ENCODE data around the gene ZKSCAN3. TPM values are rescaled to one million over a fixed set of nuclear protein-coding genes. Genes with fewer than 3 reads are reported as not detected.

The ZKSCAN3 gene
- total and polyA plus RNA-seq, 4 donors = 1.1 to 13.2 (median 3.1) TPM

DNA sequence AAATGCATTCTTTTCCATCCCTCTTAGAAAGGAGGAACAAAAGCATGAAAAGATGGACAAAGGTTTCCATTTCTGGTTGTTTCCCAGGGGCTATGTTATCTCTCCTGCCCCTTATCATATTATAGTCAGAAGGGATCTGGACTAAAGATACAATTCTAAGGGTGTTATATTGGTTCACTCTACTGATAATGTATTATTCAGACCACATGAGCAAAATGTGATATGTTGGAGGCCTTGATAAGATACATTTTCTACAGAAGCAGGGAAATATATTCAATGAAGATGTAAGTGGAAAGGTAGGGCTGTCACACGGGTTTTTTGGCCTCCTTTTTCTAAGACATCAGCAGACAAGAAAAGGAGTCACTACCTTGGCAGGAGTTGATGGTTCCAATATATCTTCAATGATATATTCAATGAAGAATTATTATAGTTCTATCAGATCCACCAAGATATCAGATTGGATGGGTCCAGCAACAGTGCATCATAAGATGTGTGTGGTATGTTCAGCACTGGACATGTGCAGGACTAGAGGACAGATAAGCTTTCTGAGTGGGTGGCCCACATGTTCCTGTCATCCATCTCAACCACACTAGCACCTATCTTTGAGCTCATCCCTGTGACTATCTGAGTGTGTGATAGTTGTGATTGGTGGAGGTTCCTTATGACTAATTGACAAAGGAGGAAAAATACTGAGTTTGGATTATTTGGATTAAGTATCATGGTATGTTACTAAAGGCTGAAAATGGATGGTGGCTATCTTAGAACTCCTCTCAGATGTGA, 5.7 kb upstream of the ZKSCAN3 start:
- no peak overlapping the region for H3K9ac ChIP-seq (ENCODE audit: insufficient read depth in 1 of 2, low read length in 2 of 2)
- no peak for DNase-seq
- H3K36me3 ChIP-seq (ENCODE audit: control insufficient read depth in 4 of 4, insufficient read depth in 4 of 4, low read length in 4 of 4) = no peaks in the 10 kb centered on the region
- no peak for ATAC-seq (ENCODE audit: insufficient read depth, low FRiP score)
- TF ChIP-seq, protein P1, sequence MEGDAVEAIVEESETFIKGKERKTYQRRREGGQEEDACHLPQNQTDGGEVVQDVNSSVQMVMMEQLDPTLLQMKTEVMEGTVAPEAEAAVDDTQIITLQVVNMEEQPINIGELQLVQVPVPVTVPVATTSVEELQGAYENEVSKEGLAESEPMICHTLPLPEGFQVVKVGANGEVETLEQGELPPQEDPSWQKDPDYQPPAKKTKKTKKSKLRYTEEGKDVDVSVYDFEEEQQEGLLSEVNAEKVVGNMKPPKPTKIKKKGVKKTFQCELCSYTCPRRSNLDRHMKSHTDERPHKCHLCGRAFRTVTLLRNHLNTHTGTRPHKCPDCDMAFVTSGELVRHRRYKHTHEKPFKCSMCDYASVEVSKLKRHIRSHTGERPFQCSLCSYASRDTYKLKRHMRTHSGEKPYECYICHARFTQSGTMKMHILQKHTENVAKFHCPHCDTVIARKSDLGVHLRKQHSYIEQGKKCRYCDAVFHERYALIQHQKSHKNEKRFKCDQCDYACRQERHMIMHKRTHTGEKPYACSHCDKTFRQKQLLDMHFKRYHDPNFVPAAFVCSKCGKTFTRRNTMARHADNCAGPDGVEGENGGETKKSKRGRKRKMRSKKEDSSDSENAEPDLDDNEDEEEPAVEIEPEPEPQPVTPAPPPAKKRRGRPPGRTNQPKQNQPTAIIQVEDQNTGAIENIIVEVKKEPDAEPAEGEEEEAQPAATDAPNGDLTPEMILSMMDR (IDR thresholded peaks at IDR 0.05; ENCODE audit: control extremely low read depth, extremely low read depth) = no peak
- H3K27ac ChIP-seq (ENCODE audit: low read depth in 1 of 2, low read length in 1 of 2) = no peak overlapping the region
- H3K4me3 ChIP-seq = no peak overlapping the region
- H3K9me3 ChIP-seq (ENCODE audit: control insufficient read depth in 4 of 4, insufficient read depth in 3 of 4, low read length in 3 of 4) = no peaks in the 10 kb centered on the region
- peaks cover 0 to 2% (median 0%) of the 10 kb centered on the region in 3 donors for H3K27me3 ChIP-seq (ENCODE audit: control insufficient read depth in 3 of 3, insufficient read depth in 3 of 3, low read length in 2 of 3)
- WGBS, 2 donors = 80 to 90% methylated on average over 1 of the region's 1 CpG
- H3K4me1 ChIP-seq (ENCODE audit: control insufficient read depth in 5 of 5, insufficient read depth in 5 of 5, low read length in 5 of 5) = no peaks in the 10 kb centered on the region

DNA sequence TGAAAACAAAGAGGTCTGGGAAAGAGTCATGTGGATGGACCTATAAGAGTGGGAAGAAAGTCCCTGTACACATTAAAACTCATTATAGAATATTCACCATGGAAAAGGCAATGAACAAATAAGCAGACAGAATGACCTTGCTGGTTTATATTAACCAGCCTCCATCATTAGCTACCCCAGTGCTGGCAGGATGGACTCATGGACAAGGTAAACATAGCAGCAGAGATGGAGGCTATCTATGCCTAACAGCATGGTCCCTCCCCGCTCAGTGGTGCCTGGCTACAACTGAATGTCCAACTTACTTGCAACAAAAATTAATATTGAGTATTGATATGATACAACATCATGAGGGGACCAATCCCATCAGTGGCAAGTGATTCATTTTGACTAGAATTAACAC, 4.5 kb upstream of the ZKSCAN3 start:
- ATAC-seq (ENCODE audit: insufficient read depth, low FRiP score) (no peak), DNase-seq (no peak)
- H3K9me3 ChIP-seq (ENCODE audit: control insufficient read depth in 4 of 4, insufficient read depth in 3 of 4, low read length in 3 of 4) = no peaks in the 10 kb centered on the region
- WGBS, 2 donors = 93 to 94% methylated on average over 1 of the region's 1 CpG
- H3K4me3 ChIP-seq = no peak overlapping the region
- no peaks in the 10 kb centered on the region for H3K36me3 ChIP-seq (ENCODE audit: control insufficient read depth in 4 of 4, insufficient read depth in 4 of 4, low read length in 4 of 4)
- peaks cover 0 to 3% (median 0%) of the 10 kb centered on the region in 5 donors for H3K4me1 ChIP-seq (ENCODE audit: control insufficient read depth in 5 of 5, insufficient read depth in 5 of 5, low read length in 5 of 5)
- no peak overlapping the region for H3K9ac ChIP-seq (ENCODE audit: insufficient read depth in 1 of 2, low read length in 2 of 2)
- peaks cover 0 to 2% (median 0%) of the 10 kb centered on the region in 3 donors for H3K27me3 ChIP-seq (ENCODE audit: control insufficient read depth in 3 of 3, insufficient read depth in 3 of 3, low read length in 2 of 3)
- TF ChIP-seq, protein P1 (IDR thresholded peaks at IDR 0.05; ENCODE audit: control extremely low read depth, extremely low read depth) = no peak
- no peak overlapping the region for H3K27ac ChIP-seq (ENCODE audit: low read depth in 1 of 2, low read length in 1 of 2)

DNA sequence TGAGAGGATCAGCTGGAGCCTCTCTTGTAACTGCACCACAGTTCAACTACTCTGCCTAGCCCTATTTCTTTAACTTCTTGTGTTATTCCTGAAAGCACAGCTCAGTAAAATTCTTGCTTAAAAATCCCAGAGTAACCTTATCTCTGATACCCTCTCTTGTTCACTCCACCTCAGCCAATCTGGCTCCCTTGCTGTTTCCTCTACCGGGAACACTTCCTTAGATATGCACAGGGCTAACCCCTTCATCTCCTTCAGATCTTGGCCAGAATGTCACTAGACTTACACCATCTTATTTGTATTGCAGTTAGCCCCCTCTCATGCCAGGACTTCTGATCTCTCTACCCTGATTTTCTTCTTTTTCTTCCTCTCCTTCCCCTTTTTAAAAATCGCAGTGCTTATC, 2.6 kb upstream of the ZKSCAN3 start:
- Histone ChIP-seq H3K27ac (ENCODE audit: low read depth in 1 of 2, low read length in 1 of 2) (no peak overlapping the region), H3K9ac (ENCODE audit: insufficient read depth in 1 of 2, low read length in 2 of 2) (no peak overlapping the region), H3K9me3 (ENCODE audit: control insufficient read depth in 4 of 4, insufficient read depth in 3 of 4, low read length in 3 of 4) (no peaks in the 10 kb centered on the region), H3K4me1 (ENCODE audit: control insufficient read depth in 5 of 5, insufficient read depth in 5 of 5, low read length in 5 of 5) (peaks cover 0 to 16% (median 3%) of the 10 kb centered on the region in 5 donors), H3K36me3 (ENCODE audit: control insufficient read depth in 4 of 4, insufficient read depth in 4 of 4, low read length in 4 of 4) (no peaks in the 10 kb centered on the region), H3K27me3 (ENCODE audit: control insufficient read depth in 3 of 3, insufficient read depth in 3 of 3, low read length in 2 of 3) (peaks cover 0 to 2% (median 0%) of the 10 kb centered on the region in 3 donors), H3K4me3 (no peak overlapping the region)
- TF ChIP-seq, protein P1 (IDR thresholded peaks at IDR 0.05; ENCODE audit: control extremely low read depth, extremely low read depth) = no peak
- WGBS, 2 donors = 15 to 18% methylated on average over 2 of the region's 2 CpGs
- DNase-seq (peak in 1 of 3 donors; percentile 44), ATAC-seq (ENCODE audit: insufficient read depth, low FRiP score) (no peak)
